CD4-positive, alpha-beta T cell treated with Interleukin-6 at 100 ng/mL for 8 hours (primary cell): Measurements from ENCODE around the gene NOL6.

ENCODE experiments used
- DNase-seq: peaks from one replicate; pipeline ENCODE4 v3.0.0-alpha.2; 2020; ENCODE audit warnings: mixed read lengths, low spot score

The NOL6 gene

GRCh38 chr9:33453286-33453860, 20.4 kb downstream of the NOL6 start:
- no peak for DNase-seq

DNA sequence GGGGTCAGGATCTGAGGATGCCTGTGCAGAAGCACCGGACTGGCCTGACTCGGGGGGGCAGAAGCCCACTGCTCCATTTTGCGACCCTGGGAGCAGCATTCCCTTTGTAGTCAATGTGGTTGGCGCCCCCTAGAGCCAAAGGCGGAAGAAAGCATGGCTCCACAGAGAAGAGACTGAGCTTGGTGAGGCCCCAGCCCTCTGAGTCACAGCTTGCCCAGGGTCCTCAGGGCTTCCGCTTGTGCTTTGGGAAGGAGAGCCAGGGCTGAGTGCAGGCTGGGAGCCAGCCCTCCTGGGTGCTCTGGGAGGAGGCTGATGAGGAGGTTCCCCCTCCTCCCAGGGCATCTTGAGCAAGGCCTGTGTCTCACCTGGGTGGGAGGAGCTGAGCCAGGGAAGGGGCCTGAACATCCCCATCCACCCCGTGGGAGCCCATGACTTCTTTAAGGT, 20.9 kb downstream of the NOL6 start:
- DNase-seq = peak; percentile 48

GRCh38 chr9:33450621-33451146, 23.0 kb downstream of the NOL6 start:
- DNase-seq = no peak

DNA sequence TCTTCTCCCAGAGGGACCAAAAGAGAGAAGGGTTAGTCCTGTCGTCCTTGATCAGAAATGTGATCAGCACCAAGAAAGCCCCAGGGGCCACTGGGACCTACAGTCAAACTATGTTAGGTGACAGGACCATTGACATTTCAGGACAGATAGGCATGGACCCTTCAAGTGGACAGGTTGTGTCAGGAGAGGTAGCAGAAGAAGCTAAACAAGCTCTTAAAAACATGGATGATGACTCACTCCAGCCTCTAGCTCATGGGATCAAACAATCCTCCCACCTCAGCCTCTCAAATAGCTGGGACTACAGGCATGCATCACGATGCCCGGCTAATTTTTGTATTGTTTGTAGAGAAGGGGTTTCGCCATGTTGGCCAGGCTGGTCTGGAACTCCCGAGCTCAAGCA, 24.0 kb downstream of the NOL6 start:
- DNase-seq = no peak

DNA sequence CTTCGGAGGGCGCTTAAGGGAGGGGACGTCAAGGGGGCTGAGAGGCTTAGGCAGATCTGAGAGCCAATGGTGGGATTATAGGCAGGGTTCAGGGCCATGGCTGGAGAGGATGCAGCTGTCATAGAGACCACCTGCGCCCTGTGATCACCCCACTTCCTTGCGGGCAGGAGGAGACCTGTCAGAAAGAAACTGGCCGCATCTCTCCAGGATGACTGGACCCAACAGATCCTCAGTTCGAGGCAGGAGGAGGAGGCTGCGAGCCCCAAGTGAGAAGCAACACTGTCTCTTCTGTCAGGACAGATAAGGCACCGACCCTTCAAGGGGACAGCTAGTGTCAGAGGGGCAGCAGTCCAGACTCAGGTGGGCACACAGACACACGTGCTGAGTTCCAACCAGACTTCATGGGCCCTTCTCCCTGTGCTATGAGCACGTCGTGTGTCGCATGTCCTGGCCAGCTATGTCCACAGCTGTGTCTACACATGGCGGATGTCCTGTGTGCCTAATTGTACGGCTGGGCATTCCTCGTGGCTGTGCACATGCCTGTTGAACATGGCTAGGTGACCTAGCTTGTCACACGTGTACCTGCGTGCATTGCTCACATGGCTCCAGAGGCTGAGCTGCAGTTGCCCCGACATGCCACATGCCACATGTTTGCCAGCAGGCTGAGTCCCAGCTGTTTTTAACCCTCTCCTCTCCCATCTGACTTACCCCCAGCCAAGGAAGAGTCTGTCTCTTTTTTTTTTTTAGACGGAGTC, 25.7 kb downstream of the NOL6 start:
- no peak for DNase-seq

DNA sequence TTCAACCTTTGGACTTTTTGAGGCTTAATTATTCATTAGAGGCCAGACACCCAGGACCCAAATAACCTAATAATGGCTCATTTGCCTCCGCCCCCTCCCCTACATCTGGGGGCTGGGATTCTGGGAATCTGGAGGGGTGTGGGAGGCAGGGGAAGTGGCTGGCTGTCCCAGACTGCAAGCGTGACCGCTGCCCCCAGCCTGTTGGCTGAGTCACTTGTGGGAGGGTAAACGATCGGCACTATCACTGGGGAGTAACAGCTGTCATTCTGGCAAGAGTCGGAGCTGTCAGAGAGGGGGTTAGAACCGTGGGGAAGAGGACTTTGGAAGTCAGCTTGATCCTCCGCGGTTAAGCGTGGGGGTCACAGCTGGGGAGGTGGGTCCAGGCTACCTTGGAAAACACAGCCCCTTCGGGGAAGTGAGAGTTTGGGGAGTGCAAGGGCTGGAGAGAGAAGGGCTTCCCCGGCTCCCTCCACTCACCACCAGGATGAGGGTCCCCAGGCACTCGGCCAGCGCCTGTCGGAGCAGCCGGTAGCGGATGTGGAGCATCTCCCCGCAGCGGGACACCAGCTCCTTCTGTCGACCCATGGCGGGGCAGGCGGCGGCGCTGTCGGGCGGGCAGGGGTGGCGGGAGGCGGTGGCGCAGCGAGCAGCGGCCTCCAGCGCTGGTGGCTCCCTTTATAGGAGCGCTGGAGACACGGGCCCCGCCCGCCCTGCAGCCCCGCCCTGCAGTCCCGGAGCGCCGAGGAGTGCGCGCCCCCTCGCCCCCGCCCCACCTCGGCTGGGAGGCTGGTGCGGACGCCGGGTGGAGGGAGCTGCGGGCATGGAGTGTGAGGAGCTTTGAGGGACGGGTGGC, 26.6 kb downstream of the NOL6 start, which contains the start of gene AQP3:
Gene AQP3, minus strand, starts transcription at position 648 of the 853 bp plus-strand sequence. Its CDS starts 63 bp downstream, at position 585.
- peak; percentile 79 for DNase-seq

DNA sequence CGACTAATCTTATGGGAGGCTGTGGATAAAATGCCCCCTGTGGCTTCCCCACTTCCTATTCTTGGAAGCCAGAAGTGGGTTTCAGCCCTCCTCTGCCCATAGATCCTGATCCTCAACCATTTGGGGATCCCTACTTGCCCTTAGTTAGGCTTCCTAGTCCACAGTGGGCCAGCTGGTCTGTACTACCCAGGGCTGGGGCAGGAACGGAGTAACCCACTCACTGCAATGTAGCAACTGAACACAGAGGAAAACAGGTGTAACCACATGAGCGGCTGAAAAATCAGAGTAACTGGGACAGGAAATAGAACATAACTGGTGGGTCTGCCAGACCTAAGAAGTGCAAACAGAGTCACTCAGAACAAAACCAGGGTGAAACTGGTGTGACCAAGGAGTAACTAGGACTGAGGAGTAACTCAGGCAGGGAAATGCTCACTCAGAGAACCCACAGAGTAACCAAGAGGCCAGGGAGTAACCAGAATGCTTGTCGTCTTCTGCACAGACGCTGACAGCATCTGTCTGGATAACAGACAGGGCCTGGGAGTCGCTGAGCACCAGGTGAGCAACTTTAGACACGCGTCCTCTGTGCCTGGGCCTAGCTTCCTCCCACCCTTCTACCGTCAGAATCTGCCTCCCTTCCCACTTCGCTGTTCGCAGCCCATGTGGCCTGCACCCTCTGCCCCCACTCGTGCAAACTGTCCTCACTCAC, 27.3 kb downstream of the NOL6 start:
- DNase-seq = peak; percentile 76

GRCh38 chr9:33445389-33446239, 28.1 kb downstream of the NOL6 start:
- peak; percentile 21 for DNase-seq

DNA sequence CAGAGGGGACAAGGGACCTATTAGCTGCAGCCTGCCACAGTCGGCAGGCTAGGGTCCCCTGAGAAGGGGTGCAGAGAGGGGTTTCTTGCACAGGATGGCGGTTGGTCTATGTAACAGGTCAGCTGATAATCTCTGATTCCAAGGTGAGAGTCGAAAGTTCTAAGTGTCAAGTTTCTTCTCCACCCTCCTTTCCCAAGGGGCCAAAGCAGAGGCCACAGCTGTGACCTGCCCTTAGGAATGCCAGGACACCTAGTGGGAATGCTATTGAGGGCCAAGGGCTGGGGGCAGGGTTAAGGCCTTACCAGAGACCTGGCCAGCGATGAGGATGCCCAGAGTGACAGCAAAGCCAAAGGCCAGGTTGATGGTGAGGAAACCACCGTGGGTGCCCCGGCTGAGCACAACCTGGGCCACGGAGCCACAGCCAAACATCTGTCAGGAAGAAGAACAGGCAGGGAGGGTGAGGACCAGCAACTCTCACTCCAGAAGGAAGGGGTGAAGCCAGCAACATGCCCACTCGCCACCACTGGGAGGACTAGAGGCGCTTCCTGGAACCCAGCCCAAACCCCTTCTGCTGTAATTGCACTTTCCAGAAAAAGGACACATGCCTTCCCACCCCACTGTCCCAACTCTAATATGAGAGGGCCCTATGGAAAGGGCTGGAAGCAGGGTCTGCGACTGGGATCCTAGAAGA, 30.1 kb downstream of the NOL6 start:
- DNase-seq = no peak

- DNase-seq = no peak
Measured at GRCh38 chr9:33443047-33443446, 30.7 kb downstream of the NOL6 start.

GRCh38 chr9:33442125-33442524, 31.6 kb downstream of the NOL6 start:
- no peak for DNase-seq

DNA sequence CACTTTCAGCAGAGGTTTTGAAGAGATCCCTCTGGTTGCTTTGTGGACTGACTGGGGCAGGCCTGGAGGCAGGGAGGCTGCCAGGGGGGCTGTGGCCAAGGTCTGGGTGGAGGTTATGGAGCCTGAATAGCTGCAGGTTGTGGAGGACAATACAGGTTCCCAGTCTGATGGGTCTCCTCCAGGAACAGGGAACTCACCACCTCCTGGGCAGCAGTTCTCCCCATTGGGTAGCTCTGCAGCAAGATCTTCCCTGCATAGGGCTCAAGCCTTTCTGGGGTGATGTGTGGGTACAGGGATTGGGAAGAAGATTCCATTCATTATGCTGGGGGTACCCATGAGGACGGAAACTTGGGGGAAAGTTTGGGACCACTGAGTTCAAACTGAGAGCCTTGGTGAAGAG, 33.1 kb downstream of the NOL6 start:
- no peak for DNase-seq

- DNase-seq = no peak
Measured at GRCh38 chr9:33440204-33440603, 33.5 kb downstream of the NOL6 start.

DNA sequence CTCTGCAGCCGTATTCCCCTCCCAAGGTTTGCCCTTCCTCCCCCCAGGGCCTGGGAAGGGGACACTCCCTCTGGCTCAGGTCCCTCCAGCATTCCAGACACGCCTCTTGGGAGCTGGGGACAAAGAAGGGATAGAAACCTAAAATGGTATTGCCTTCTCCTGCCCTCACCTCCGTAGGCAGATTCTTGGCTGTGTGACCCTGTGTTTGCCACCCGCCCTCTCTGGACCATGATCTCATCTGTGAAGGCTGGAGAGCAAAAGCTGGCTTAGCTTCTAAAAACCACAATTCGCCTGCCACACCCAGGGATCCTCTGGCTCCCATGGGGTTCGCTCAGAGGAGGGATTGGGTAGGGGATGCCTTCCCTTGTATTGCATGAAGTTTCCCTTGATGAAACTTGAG, 34.0 kb downstream of the NOL6 start:
- DNase-seq = no peak

- DNase-seq = no peak
Measured at GRCh38 chr9:33438926-33439680, 34.6 kb downstream of the NOL6 start.

DNA sequence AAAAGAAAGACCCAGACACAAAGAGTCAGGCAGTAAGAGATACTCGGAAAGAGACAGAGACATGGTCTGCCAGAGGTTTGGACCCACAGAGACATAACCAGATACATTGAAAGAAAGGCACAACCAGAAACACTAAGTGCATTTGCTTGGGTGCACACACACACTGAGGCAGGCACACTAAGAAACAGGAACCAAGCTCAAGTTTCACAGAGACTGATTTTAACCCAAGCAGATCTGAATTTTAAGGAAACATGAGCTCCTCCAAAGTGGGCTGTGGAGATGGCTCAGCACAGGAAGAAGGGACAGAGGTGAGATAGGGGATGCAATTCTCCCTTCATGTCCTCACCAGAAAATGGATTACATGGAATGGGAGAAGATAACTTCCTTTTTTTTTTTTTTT, 35.8 kb downstream of the NOL6 start:
- no peak for DNase-seq

DNA sequence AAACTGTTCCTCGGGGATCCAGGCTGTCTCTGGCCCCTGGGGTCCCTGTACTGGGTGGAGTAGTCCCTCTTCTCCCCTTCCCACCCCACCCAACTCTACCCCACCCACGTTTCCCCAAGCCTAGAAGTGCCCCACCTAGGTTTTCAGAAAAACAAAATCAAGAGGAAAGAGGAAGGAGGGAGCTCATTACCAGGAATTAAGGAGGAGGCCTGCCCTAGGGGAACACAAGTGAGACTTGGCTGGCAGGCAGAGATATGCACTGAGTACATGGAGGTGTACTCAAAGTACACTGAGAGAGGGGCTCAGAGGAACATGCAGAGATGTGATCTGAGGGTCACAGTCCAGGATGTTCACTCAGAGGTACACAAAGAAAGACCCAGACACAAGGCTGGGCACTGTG, 36.5 kb downstream of the NOL6 start:
- DNase-seq = no peak

GRCh38 chr9:33436445-33436844, 37.3 kb downstream of the NOL6 start:
- DNase-seq = no peak

GRCh38 chr9:33435821-33436277, 37.9 kb downstream of the NOL6 start:
- no peak for DNase-seq
